ENCODE results near the gene NUAK2. TPM values are rescaled to one million over a fixed set of nuclear protein-coding genes. Genes with fewer than 3 reads are reported as not detected.
A peak's percentile ranks its signal among the peaks of the same experiment; 100 is the strongest.
"Not testable (repeated sequence)": the region's sequence is repeated elsewhere in the genome, so short reads cannot be mapped to it uniquely, and the experiment has no call there.

NUAK2 gene
- total RNA-seq, 1 donor from 2014 or later = 0.75 TPM

- intact Hi-C loops (cut with DNase I) = no loop called here
- DNase-seq (ENCODE audit: low spot score) = no peak
Measured at GRCh38 chr1:205301842-205302588, 19.5 kb downstream of the NUAK2 start.

GRCh38 chr1:205301205-205301821 is 20.2 kb downstream of the NUAK2 start:
- intact Hi-C loops (cut with DNase I) = no loop called here
- no peak for DNase-seq (ENCODE audit: low spot score)

GRCh38 chr1:205300149-205300548 is 21.4 kb downstream of the NUAK2 start:
- no peak for DNase-seq (ENCODE audit: low spot score)
- intact Hi-C loops (cut with DNase I) = no loop called here

- intact Hi-C loops (cut with DNase I) = no loop called here
- no peak for DNase-seq (ENCODE audit: low spot score)
Measured at GRCh38 chr1:205298191-205298994, 23.2 kb downstream of the NUAK2 start.

GRCh38 chr1:205297546-205298177 is 23.9 kb downstream of the NUAK2 start:
- DNase-seq (ENCODE audit: low spot score); intact Hi-C loops (cut with DNase I): not testable (repeated sequence)

- no peak for DNase-seq (ENCODE audit: low spot score)
- intact Hi-C loops (cut with DNase I) = no loop called here
Measured at GRCh38 chr1:205296154-205296553, 25.4 kb downstream of the NUAK2 start.

- no peak for DNase-seq (ENCODE audit: low spot score)
- intact Hi-C loops (cut with DNase I) = no loop called here
Measured at GRCh38 chr1:205294934-205295333, 26.6 kb downstream of the NUAK2 start.

GRCh38 chr1:205294175-205294917 is 27.2 kb downstream of the NUAK2 start:
- no peak for DNase-seq (ENCODE audit: low spot score)
- intact Hi-C loops (cut with DNase I) = no loop called here

GRCh38 chr1:205293350-205294074 is 28.0 kb downstream of the NUAK2 start:
- no peak for DNase-seq (ENCODE audit: low spot score)

GRCh38 chr1:205291596-205291995 is 29.9 kb downstream of the NUAK2 start:
- DNase-seq (ENCODE audit: low spot score) = no peak
- intact Hi-C loops (cut with DNase I) = no loop called here

More at GRCh38 chr1:205293350-205294074, 28.0 kb downstream of the NUAK2 start:
- intact Hi-C loops (cut with DNase I) = no loop called here

- peak; percentile 83 for DNase-seq (ENCODE audit: low spot score)
Measured at GRCh38 chr1:205287767-205288559, 33.6 kb downstream of the NUAK2 start.

GRCh38 chr1:205287076-205287475 is 34.5 kb downstream of the NUAK2 start:
- intact Hi-C loops (cut with DNase I) = no loop called here
- no peak for DNase-seq (ENCODE audit: low spot score)

More at GRCh38 chr1:205287767-205288559, 33.6 kb downstream of the NUAK2 start:
- intact Hi-C loops (cut with DNase I) = no loop called here

GRCh38 chr1:205286335-205286950 is 35.1 kb downstream of the NUAK2 start:
- intact Hi-C loops (cut with DNase I) = no loop called here
- DNase-seq (ENCODE audit: low spot score) = no peak

GRCh38 chr1:205285381-205286101 is 36.0 kb downstream of the NUAK2 start:
- intact Hi-C loops (cut with DNase I) = no loop called here
- no peak for DNase-seq (ENCODE audit: low spot score)

- intact Hi-C loops (cut with DNase I) = no loop called here
- DNase-seq (ENCODE audit: low spot score) = peak; percentile 97
Measured at GRCh38 chr1:205284420-205285144, 37.0 kb downstream of the NUAK2 start.
